Fibroblast of mammary gland (primary cell): ENCODE measurements around the gene ELOA.

Experiments used
- DNase-seq: peaks from one replicate; pipeline ENCODE4 v3.0.0-alpha.2; 2010; ENCODE audit warnings: low read depth
- H3K4me3 ChIP-seq: 2 replicates; pipeline ENCODE4 v1.5.1; 2011; ENCODE audit warnings: low read depth, mild to moderate bottlenecking, low read length, moderate library complexity; ENCODE audit not compliant: control insufficient read depth
- TF ChIP-seq, protein P1 (sequence below): conservative IDR thresholded peaks from 2 replicates; pipeline ENCODE4 v1.5.1; 2011; ENCODE audit warnings: low read depth, low read length, inconsistent platforms; ENCODE audit not compliant: control insufficient read depth, insufficient read depth

ELOA gene

GRCh38 chr1:23736437-23737134, 6.7 kb upstream of the ELOA start:
- H3K4me3 ChIP-seq: no peak overlapping the region
- TF ChIP-seq, protein P1, sequence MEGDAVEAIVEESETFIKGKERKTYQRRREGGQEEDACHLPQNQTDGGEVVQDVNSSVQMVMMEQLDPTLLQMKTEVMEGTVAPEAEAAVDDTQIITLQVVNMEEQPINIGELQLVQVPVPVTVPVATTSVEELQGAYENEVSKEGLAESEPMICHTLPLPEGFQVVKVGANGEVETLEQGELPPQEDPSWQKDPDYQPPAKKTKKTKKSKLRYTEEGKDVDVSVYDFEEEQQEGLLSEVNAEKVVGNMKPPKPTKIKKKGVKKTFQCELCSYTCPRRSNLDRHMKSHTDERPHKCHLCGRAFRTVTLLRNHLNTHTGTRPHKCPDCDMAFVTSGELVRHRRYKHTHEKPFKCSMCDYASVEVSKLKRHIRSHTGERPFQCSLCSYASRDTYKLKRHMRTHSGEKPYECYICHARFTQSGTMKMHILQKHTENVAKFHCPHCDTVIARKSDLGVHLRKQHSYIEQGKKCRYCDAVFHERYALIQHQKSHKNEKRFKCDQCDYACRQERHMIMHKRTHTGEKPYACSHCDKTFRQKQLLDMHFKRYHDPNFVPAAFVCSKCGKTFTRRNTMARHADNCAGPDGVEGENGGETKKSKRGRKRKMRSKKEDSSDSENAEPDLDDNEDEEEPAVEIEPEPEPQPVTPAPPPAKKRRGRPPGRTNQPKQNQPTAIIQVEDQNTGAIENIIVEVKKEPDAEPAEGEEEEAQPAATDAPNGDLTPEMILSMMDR: no peak
- DNase-seq: no peak

- no peak for DNase-seq
- TF ChIP-seq, protein P1: no peak
Measured at GRCh38 chr1:23741609-23742008, 1.7 kb upstream of the ELOA start.

DNA sequence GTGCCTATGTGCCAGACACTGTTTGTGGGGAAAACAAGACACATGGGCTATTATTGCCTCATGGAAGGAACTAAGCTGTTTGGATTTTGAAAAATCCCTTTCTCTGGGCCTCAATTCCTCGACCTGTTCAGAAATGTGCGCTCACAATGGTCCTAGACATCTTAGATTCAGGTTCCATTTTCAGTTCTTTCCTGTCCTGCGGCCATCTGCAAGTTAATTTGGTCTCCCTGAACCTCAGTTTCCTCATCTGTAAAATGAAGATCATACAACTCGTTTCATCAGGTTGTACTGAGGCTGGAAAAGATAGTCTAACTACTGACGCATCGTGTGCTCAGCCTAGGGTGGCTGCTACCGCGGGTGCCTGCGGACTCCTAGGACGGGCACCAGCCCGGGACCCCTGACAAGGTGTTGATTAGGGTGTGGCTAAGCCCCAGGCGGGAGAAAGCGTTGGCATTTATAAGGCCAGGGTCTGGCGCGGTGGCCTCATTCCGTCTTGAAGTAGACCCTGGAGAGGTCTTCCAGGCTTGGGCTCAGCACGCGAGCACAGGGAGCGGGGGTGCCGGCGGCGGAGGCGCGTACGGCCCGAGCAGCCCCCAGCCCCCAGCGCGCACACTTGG, 493 bp upstream of the ELOA start:
- no peak for DNase-seq
- TF ChIP-seq, protein P1: no peak
- peak overlapping the region; percentile 82 for H3K4me3 ChIP-seq

More at GRCh38 chr1:23741609-23742008, 1.7 kb upstream of the ELOA start:
- H3K4me3 ChIP-seq: no peak overlapping the region

- peak overlapping the region; percentile 82 for H3K4me3 ChIP-seq
- TF ChIP-seq, protein P1: peak; percentile 40
- peak; percentile 59 for DNase-seq
Measured at GRCh38 chr1:23745515-23745914, 2.2 kb downstream of the ELOA start.

DNA sequence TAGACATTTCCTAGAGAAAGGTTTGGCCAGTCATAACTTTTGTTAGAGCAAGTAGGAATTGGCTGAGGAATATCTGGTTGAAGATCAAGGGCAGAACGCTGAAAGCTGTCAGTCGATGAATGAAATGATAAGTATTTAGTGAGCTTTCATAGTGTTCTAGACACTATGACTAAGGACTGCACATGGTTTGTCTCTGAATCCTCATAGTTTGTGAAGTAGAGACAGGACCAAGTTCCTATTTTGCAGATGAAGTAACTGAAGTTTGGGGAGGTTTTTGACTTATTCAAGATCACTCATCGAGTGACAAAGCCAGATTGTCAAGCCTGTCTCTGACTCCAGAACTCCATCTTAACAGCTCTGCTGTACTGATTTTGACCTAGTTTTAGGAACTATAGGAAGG, 4.7 kb downstream of the ELOA start:
- TF ChIP-seq, protein P1: no peak
- no peak overlapping the region for H3K4me3 ChIP-seq
- no peak for DNase-seq

DNA sequence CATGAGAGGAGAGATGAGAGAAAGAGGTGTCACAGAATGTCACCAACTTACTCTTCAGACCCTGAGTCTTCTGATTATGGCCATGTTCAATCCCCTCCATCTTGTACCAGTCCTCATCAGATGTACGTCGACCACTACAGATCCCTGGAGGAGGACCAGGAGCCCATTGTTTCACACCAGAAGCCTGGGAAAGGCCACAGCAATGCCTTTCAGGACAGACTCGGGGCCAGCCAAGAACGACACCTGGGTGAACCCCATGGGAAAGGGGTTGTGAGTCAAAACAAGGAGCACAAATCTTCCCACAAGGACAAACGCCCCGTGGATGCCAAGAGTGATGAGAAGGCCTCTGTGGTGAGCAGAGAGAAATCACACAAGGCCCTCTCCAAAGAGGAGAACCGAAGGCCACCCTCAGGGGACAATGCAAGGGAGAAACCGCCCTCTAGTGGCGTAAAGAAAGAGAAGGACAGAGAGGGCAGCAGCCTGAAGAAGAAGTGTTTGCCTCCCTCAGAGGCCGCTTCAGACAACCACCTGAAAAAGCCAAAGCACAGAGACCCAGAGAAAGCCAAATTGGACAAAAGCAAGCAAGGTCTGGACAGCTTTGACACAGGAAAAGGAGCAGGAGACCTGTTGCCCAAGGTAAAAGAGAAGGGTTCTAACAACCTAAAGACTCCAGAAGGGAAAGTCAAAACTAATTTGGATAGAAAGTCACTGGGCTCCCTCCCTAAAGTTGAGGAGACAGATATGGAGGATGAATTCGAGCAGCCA, 8.0 kb downstream of the ELOA start:
- peak; percentile 83 for DNase-seq
- TF ChIP-seq, protein P1: peak; percentile 81
- no peak overlapping the region for H3K4me3 ChIP-seq
